ENCODE data around the gene CACNB1. TPM values are rescaled to one million over a fixed set of nuclear protein-coding genes. Genes with fewer than 3 reads are reported as not detected.

CACNB1 gene
- total and polyA plus RNA-seq, 2 of the 13 experiments (the other 11 are each of a cell fraction or from before 2014, with no cell fraction given), result 0.75 to 1.5 TPM

GRCh38 chr17:39153599-39154051 lies 43.8 kb downstream of the CACNB1 start (continued):
- no peak; the same call in 1 of the 2 replicates for TF ChIP-seq ATF6 (CRISPR knock-in tag; conservative IDR thresholded peaks at IDR 0.05)
- no peak for TF ChIP-seq RAD51 (IDR thresholded peaks at IDR 0.05; ENCODE audit: borderline replicate concordance)
- TF ChIP-seq ARHGAP35 (CRISPR knock-in tag; IDR thresholded peaks at IDR 0.05; ENCODE audit: borderline replicate concordance), result no peak
- TF ChIP-seq ZNF430 (CRISPR knock-in tag; IDR thresholded peaks at IDR 0.05), result no peak
- TF ChIP-seq MLLT10 (CRISPR knock-in tag; IDR thresholded peaks at IDR 0.05), result no peak
- no peak for TF ChIP-seq WIZ (CRISPR knock-in tag; IDR thresholded peaks at IDR 0.05)
- TF ChIP-seq ZNF234 (CRISPR knock-in tag; conservative IDR thresholded peaks at IDR 0.05), result no peak
- no peak for TF ChIP-seq ZNF780A (CRISPR knock-in tag; IDR thresholded peaks at IDR 0.05)
- TF ChIP-seq ZNF318 (CRISPR knock-in tag; IDR thresholded peaks at IDR 0.05), result no peak
- 0 out of 2 replicates have a peak, but pooled peaks have one; percentile 13 for TF ChIP-seq CBX5 (CRISPR knock-in tag; IDR thresholded peaks at IDR 0.05; ENCODE audit: borderline replicate concordance)
- no peak for TF ChIP-seq KMT2A (CRISPR knock-in tag; IDR thresholded peaks at IDR 0.05)
- no peak; the same call in 1 of the 2 replicates for TF ChIP-seq ZNF589 (CRISPR knock-in tag; conservative IDR thresholded peaks at IDR 0.05)
- TF ChIP-seq ZNF547 (CRISPR knock-in tag; IDR thresholded peaks at IDR 0.05), result no peak; the same call in 1 of the 2 replicates
- no peak for TF ChIP-seq MAFK (conservative IDR thresholded peaks at IDR 0.05 in 1 of 2, IDR thresholded peaks at IDR 0.05 in 1 of 2; ENCODE audit: low read length in 2 of 2)
- no peak for TF ChIP-seq POLR2A (IDR thresholded peaks at IDR 0.05; ENCODE audit: insufficient read depth in 1 of 2, low read depth in 2 of 2, low read length in 2 of 2)
- no peak for TF ChIP-seq POGZ (CRISPR knock-in tag; IDR thresholded peaks at IDR 0.05)
- no peak for TF ChIP-seq U2AF1 (optimal IDR thresholded peaks at IDR 0.05; ENCODE audit: low read depth, low read length)
- no peak for TF ChIP-seq ZBTB46 (CRISPR knock-in tag; IDR thresholded peaks at IDR 0.05; ENCODE audit: borderline replicate concordance)
- TF ChIP-seq ZNF207 (IDR thresholded peaks at IDR 0.05; ENCODE audit: borderline replicate concordance), result no peak
